Activated CD4-positive, CD25-positive, alpha-beta regulatory T cell treated with anti-CD3 and anti-CD28 coated beads, Interleukin-2, amount 50 U/mL, for 24 hours (primary cell): ENCODE data around the gene ANGPT4.
"Not testable (repeated sequence)": the region's sequence is repeated elsewhere in the genome, so short reads cannot be mapped to it uniquely, and the experiment has no call there.

Experiments used
- ATAC-seq, 2 donors: fragments of 150-1000 bp; cut with Tn5 transposase; one replicate each; pipeline ENCODE4 v1.10.0; 2021; ENCODE audit warnings: mild to moderate bottlenecking in 1 of 2, moderate library complexity in 1 of 2

The ANGPT4 gene

GRCh38 chr20:905396-905961 lies 10.7 kb downstream of the ANGPT4 start:
- ATAC-seq: no peak

- ATAC-seq: no peak
Measured at GRCh38 chr20:904039-904545, 12.0 kb downstream of the ANGPT4 start.

GRCh38 chr20:897436-897835 lies 18.7 kb downstream of the ANGPT4 start:
- not testable (repeated sequence) for ATAC-seq

GRCh38 chr20:896501-897025 lies 19.6 kb downstream of the ANGPT4 start:
- no peak for ATAC-seq

- not testable (repeated sequence) for ATAC-seq
Measured at GRCh38 chr20:892371-892770, 23.8 kb downstream of the ANGPT4 start.

GRCh38 chr20:891706-892080 lies 24.4 kb downstream of the ANGPT4 start:
- no peak for ATAC-seq

GRCh38 chr20:891058-891705 lies 25.0 kb downstream of the ANGPT4 start:
- ATAC-seq: no peak

GRCh38 chr20:890666-891057 lies 25.5 kb downstream of the ANGPT4 start:
- no peak for ATAC-seq

- no peak for ATAC-seq
Measured at GRCh38 chr20:889932-890463, 26.1 kb downstream of the ANGPT4 start.

GRCh38 chr20:889106-889505 lies 27.0 kb downstream of the ANGPT4 start:
- no peak for ATAC-seq

- ATAC-seq: no peak
Measured at GRCh38 chr20:888057-888456, 28.1 kb downstream of the ANGPT4 start.

GRCh38 chr20:887137-887536 lies 29.0 kb downstream of the ANGPT4 start:
- no peak for ATAC-seq

GRCh38 chr20:884983-885952 lies 30.9 kb downstream of the ANGPT4 start:
- ATAC-seq: no peak

GRCh38 chr20:881783-882144 lies 34.4 kb downstream of the ANGPT4 start:
- ATAC-seq: no peak

GRCh38 chr20:881051-881782 lies 34.9 kb downstream of the ANGPT4 start:
- peak; percentile 85 to 94 for ATAC-seq

- ATAC-seq: no peak
Measured at GRCh38 chr20:879626-880025, 36.5 kb downstream of the ANGPT4 start.

GRCh38 chr20:878511-879307 lies 37.4 kb downstream of the ANGPT4 start:
- ATAC-seq: no peak

GRCh38 chr20:877814-878213 lies 38.3 kb downstream of the ANGPT4 start:
- ATAC-seq: no peak

- no peak for ATAC-seq
Measured at GRCh38 chr20:875115-875514, 41.0 kb downstream of the ANGPT4 start.

- ATAC-seq: no peak
Measured at GRCh38 chr20:873875-874607, 42.1 kb downstream of the ANGPT4 start.
